GM12872 (cell line): ENCODE data around the gene ERC1.

Source experiments
- CTCF ChIP-seq: IDR thresholded peaks from 3 replicates; pipeline ENCODE4 v1.5.1; 2011; ENCODE audit warnings: low read depth, mild to moderate bottlenecking, low read length, moderate library complexity; ENCODE audit not compliant: insufficient read depth

Gene ERC1

GRCh38 chr12:1384910-1385309 is 393.9 kb downstream of the ERC1 start:
- TF ChIP-seq CTCF: no peak

GRCh38 chr12:1391722-1392121 is 400.7 kb downstream of the ERC1 start:
- TF ChIP-seq CTCF: no peak

- no peak for TF ChIP-seq CTCF
Measured at GRCh38 chr12:1395421-1395955, 404.5 kb downstream of the ERC1 start.

- 0 out of 3 replicates have a peak, but pooled peaks have one; percentile 12 for TF ChIP-seq CTCF
Measured at GRCh38 chr12:1398673-1399072, 407.6 kb downstream of the ERC1 start.

GRCh38 chr12:1401891-1402290 is 410.9 kb downstream of the ERC1 start:
- TF ChIP-seq CTCF: no peak

GRCh38 chr12:1403417-1403816 is 412.4 kb downstream of the ERC1 start:
- no peak for TF ChIP-seq CTCF

- no peak for TF ChIP-seq CTCF
Measured at GRCh38 chr12:1405619-1406018, 414.6 kb downstream of the ERC1 start.

- TF ChIP-seq CTCF: no peak
Measured at GRCh38 chr12:1410794-1411193, 419.8 kb downstream of the ERC1 start.
